ENCODE data around the gene TALDO1.

- TF ChIP-seq POLR2A (IDR thresholded peaks at IDR 0.05) (no peak), CTCF (IDR thresholded peaks at IDR 0.05) (no peak)
These were observed 18.5 kb downstream of the TALDO1 start for GRCh38 chr11:765802-766091.
